Activated T-cell treated with anti-CD3 and anti-CD28 coated beads, Interleukin-2, amount 50 U/mL, for 1 hour (primary cell): Measurements from ENCODE around the gene PLCL2.
A peak's percentile ranks its signal among the peaks of the same experiment; 100 is the strongest.

Source experiments
- DNase-seq: peaks from one replicate; pipeline ENCODE4 v3.0.0-alpha.2; 2020

PLCL2 gene

GRCh38 chr3:16896820-16897219 is 12.1 kb downstream of the PLCL2 start:
- no peak for DNase-seq

DNA sequence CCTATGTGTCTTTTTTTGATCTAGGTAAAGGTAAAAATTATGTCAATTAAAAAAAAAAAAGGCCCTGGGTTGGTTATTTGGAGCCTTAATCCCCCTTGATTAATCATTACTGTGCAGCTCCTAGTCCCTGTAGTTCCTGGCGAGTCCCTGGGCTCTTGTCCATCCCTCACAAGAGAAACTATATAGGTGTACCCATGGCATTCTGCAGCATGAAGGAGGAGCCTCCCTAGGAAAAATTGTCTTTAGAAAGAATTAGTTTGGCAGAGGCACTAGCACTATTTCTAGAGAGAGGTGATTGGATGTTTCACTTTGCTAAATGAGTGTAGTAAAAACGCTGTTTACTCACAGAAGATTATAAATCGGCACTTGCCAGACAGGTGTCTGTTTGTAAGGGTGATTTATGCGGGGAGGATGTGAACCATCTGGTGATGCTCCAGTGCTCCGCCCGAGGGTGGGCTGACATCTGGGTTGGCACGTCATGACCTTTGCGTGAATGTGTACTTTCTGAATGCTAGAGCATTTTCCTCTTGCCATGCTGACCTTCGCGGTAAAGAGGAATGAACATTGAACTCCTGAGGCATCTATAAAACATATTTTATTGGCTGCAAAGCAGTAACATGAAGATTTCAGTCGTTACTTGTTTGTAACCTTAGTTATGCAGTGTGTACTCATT is 12.6 kb downstream of the PLCL2 start:
- DNase-seq: peak; percentile 50

- no peak for DNase-seq
Observed at GRCh38 chr3:16898595-16899395, 14.0 kb downstream of the PLCL2 start.

- no peak for DNase-seq
Observed at GRCh38 chr3:16899919-16900318, 15.2 kb downstream of the PLCL2 start.

GRCh38 chr3:16900779-16901440 is 16.2 kb downstream of the PLCL2 start:
- DNase-seq: no peak

GRCh38 chr3:16904423-16905417 is 20.0 kb downstream of the PLCL2 start:
- no peak for DNase-seq

- no peak for DNase-seq
Observed at GRCh38 chr3:16905704-16906103, 20.9 kb downstream of the PLCL2 start.

- no peak for DNase-seq
Observed at GRCh38 chr3:16906682-16907081, 21.9 kb downstream of the PLCL2 start.

DNA sequence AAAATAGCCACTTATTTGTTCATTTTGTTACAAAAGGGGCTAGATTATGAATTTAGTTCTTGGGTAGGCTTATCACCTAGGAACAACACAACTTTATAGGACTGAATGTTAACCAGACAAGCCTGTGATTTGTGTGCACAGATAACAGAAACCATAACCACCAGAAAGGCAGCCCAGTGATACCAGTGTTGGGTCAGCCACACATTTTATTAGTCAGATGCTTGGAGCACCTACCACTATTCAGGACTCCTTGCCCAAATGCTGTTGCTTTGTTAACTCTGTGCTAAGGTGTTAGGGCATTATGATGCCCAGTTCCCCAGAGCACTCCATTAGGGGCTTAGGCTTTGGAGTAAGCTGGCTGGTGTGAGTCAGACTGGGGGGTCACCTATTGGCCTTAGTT is 22.5 kb downstream of the PLCL2 start:
- no peak for DNase-seq

- DNase-seq: no peak
Observed at GRCh38 chr3:16908016-16908807, 23.5 kb downstream of the PLCL2 start.

DNA sequence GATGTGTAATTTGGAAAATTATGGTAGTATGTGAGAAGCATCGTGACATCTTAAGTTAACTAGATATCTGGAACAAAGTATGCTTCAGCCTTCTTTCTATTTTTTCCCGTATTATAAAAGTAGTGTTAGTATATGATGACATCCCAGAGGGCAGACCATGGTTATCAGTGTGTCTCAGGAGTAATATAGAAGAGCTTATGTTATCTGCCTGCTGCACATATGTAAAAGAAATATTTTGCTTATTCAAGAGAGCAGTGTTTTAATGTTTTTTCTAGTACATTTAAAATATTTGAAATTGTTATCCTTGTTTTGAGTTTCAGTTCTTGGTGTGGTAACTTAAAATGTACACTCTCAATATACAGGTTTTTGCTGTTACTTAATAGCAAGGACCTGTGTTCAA is 24.1 kb downstream of the PLCL2 start:
- DNase-seq: no peak

GRCh38 chr3:16909802-16910201 is 25.0 kb downstream of the PLCL2 start:
- no peak for DNase-seq

- no peak for DNase-seq
Observed at GRCh38 chr3:16910207-16910606, 25.5 kb downstream of the PLCL2 start.

- no peak for DNase-seq
Observed at GRCh38 chr3:16911916-16912315, 27.2 kb downstream of the PLCL2 start.

DNA sequence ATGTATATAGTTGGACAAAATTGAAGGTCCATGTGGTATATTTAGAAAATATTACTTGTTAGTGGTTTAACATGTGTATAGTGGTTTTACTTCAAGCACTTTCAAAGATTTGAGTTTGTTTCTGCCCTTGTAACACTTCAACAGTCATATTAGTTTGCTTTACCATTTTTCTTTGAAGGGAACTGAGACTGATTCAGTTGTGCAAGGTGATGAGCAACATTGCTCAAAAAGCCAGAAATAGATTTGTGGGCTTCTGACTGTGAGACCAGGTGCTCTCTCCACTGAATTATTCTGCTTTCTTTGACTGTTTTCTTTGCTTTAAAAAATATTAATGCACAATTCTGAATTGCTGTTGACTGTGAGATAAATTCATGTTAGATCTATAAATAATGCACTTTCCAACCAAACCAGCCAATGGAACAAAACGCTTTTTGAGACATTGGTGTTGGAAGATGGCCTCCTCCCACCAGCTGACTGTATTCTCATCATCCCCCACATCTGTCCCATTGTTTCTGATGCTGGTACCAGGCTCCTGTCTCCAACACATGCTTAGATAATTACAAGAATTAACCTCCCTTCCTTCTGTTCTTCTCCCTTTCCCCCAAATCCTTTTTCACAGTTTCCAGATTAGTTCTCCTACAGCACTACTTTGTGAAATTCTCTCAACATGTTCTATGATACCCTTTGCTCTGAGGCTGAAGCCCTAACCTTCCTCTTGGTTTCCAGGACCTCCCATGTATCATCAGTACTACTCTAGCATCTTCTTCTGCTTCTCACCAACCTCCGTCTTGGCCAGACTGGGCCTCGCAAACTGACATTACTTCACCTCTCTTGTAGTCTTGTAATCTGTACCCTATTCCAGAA is 27.9 kb downstream of the PLCL2 start:
- DNase-seq: no peak

DNA sequence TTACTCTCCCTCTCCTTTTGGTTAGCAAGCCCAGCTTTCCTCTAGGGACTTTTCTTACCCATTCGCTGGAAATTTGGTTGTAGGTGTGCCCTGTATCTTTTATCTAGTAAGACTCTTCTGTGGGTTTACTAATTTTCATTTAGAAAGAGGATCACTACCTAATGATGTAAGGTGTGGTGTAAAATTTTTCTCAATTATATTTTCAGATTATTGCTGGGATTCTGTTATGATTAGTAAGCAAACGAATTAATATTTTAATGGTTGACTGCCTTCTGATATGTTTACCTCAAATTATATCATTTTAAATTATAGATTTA is 28.5 kb downstream of the PLCL2 start:
- DNase-seq: no peak

GRCh38 chr3:16916840-16917239 is 32.1 kb downstream of the PLCL2 start:
- no peak for DNase-seq

GRCh38 chr3:16917256-16917935 is 32.6 kb downstream of the PLCL2 start:
- DNase-seq: no peak

DNA sequence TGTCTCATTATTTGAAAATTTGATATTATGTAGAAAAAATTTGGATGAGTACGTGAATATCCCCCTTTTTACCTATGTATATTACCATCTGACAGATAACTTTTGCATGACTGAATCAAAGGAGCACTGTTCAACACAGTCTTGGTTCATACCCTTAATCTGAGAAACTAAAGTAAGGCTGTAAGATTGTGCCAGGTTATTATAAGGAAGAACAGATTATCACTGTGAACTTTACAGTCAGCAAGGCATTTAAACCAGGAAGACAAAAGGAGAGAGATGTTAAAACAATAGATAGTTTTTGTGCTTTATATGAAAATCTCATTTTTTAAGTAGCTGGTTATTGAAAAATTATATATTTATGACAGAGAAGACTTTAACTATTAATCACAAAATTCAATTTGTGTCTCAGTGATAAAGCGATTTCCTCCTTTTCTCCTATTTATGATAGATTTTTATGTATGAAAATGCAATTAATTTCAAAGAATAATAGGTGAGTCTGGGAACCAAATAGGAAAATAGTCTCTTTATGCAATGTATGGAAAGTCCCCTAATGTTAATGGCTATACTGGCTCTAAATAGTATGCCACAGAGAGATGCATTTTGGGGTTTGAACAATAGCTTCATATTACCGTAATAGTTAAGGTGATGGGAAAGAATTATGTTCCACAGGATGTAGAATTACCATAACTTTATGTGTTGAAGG is 33.4 kb downstream of the PLCL2 start:
- DNase-seq: no peak

DNA sequence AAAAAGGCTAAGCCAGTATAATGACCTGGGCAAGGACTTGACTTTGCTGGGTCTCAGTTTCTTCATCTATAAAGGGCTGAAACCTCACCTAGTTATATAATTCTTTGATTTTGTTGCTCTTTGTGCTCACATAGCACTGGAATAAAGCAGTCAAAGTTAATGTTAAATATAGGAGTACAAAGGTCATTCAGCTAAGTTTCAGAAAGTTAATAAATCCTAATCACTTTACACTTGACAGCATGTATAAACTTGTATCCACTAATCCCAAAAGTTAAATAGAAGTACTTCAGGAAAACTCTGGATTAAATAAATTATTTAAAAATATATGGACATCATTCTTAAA is 33.9 kb downstream of the PLCL2 start:
- DNase-seq: no peak
